HG03159 (cell line): Measurements from ENCODE around the gene SPAG9.
"Not testable (repeated sequence)": the region's sequence is repeated elsewhere in the genome, so short reads cannot be mapped to it uniquely, and the experiment has no call there.

Source experiments
- ATAC-seq: cut with Tn5 transposase; IDR thresholded peaks from one replicate; pipeline ENCODE4 v1.9.1; 2021; ENCODE audit warnings: mild to moderate bottlenecking, moderate library complexity; ENCODE audit not compliant: unreplicated experiment

SPAG9 gene

DNA sequence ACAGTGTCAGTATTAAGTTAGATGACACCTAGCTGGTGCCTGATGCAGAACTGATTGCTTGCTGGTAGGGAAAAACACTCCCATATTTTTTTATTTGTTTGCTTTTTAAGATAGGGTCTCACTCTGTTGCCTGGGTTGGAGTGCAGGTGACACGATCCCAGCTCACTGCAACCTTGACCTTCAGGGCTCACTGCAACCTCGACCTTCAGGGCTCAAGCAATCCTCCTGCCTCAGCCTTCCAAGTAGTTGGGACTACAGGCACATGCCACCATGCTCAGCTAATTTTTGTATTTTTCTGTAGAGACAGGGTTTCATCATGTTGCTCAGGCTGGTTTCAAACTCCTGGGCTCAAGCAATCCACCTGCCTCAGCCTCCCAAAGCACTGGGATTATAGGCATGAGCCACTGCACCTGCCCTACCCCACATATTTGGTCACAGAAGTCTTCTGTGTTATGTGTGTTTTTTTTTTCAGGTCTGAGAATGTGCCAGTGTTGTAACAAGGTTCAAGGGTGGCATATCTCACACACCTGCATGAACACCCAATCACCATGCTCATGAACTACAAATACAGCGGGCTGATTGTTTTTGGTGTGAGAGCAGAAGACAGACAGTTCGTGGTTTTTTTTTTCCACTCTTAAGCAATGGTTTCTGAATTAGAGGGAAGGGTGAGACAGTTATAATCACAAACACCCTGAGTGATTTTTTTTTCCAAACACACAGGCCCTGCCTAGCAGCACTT lies 22.8 kb downstream of the SPAG9 start:
- no peak for ATAC-seq

DNA sequence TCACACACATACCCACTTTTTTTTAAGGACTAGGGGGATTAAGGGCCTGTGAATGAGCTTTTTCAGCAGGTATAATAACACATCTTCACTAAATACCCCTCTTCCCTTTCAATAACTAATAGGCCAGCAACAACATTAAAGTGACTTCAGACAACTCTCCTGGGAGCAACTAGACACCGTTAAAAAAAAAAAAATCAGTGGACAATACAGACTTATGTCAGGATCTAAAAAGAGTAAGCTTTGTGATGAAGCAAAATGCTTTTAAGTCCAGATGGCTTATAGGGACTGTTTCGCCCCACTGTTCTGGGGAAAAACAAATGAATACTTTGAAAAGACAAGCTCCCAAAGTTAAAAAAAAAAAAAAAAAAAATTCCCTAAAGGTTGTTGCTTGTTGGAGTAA lies 29.0 kb downstream of the SPAG9 start:
- ATAC-seq: no peak

DNA sequence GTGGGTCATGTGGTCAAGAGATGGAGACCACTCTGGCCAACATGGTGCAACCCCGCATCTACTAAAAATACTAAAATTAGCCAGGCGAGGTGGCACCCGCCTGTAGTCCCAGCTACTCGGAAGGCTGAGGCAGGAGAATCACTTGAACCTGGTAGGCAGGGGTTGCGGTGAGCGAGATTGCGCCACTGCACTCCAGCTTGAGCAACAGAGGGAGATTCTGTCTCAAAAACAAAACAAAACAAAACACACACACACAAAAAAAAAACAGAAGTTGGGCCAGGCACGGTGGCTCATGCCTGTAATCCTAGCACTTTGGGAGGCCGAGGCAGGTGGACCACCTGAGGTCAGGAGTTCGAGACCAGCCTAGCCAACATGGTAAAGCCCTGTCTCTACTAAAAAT lies 31.8 kb downstream of the SPAG9 start:
- not testable (repeated sequence) for ATAC-seq

DNA sequence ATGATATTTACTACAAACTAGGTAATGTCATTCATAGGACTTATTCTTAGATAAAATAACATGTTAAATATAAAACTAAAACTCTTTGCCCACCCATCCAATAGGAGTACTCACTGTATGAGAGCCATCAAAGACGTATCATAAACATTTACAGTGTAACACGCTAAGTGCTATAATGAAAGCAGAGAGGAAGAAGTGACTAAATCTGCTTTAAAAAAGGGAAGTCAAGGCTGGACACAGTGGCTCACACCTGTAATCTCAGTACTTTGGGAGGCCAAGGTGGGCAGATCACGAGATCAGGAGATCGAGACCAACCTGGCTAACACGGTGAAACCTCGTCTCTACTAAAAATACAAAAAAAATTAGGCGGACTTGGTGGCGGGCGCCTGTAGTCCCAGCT lies 32.4 kb downstream of the SPAG9 start:
- ATAC-seq: no peak

GRCh38 chr17:51087072-51087757 lies 33.5 kb downstream of the SPAG9 start:
- no peak for ATAC-seq

DNA sequence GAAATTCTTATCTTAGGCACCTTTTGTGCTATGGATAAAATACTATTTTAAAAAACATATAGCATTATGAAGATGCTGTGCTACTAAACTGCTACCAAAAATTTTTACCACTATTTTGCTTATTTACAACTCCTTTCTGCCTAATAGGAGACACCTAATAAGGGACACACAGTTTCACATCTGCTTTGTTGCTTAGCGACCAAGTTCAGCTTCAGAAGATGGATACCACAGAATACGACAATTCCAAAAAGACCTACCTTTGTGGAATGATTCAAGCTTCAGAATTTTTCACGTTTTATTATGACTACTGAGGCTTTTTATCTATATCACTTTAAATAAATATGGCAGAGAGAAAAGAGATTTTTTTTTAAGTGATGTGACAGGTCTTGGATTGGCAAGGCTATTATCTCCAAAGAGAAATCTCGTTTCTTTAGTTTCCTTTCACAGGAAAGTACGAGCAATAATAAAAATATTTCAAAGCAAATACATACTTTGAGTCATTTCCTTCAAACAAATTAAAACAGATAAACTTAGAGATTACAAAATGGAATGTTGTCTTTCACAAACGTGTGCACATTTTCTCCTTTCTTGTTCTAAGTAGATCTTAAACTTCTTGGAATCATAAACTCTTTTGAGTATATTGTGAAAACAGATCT lies 35.4 kb downstream of the SPAG9 start:
- ATAC-seq: no peak

- ATAC-seq: no peak
Measured at GRCh38 chr17:51083981-51084380, 36.7 kb downstream of the SPAG9 start.

DNA sequence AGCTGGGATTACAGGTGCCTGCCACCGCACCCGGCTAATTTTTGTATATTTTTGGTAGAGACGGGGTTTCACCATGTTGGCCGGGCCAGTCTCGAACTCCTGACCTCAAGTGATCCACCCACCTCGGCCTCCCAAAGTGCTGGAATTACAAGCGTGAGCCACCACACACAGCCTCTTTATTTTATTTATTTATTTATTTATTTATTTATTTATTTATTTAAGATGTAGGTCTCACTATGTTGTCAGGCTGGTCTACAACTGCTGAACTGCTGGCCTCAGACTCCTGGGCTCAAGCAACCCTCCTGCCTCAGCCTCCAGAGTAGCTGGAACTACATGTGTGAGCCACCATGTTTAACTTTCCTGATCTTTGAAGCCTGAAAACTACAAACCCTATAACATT lies 37.3 kb downstream of the SPAG9 start:
- not testable (repeated sequence) for ATAC-seq

GRCh38 chr17:51079049-51079448 lies 41.6 kb downstream of the SPAG9 start:
- ATAC-seq: no peak

- no peak for ATAC-seq
Measured at GRCh38 chr17:51078009-51078592, 42.6 kb downstream of the SPAG9 start.

- no peak for ATAC-seq
Measured at GRCh38 chr17:51076821-51077220, 43.8 kb downstream of the SPAG9 start.

- ATAC-seq: no peak
Measured at GRCh38 chr17:51071556-51071955, 49.1 kb downstream of the SPAG9 start.

DNA sequence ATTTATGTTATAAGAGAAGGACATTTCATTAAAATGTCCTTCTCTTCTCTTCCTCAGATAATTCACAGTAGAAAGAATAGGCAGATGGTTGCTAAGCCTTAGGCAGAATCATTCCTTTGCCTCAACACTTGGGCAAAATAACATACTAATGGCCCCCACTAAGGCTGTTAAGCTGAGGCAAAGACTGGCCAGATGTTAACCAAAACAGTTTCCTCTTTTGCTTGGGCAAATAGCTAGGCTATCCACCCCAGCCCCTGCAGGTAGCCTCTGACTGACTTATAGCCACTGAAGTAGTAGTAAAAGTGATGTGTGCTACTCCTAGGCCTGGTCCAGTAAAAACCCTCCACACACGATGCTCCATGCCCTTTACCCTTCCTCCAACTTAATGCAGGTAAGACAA lies 55.2 kb downstream of the SPAG9 start:
- no peak for ATAC-seq

GRCh38 chr17:51064061-51064735 lies 56.5 kb downstream of the SPAG9 start:
- no peak for ATAC-seq

DNA sequence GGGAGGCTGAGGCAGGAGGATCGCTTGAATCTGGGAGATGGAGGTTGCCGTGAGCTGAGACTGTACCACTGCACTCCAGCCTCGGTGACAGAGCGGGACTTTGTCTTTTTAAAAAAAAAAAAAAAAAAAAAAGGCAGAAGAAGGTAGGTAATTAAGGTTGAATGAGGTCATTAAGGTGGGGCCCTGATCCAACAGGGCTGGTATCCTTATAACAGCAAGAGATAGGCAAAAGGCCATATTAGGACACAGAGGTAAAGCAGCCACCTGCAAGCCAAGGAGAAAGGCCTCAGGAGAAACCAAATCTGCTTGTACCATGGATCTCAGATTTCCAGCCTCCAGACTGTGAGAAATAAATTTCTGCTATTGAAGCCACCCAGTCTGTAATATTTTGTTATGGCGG lies 60.3 kb downstream of the SPAG9 start:
- ATAC-seq: no peak

- no peak for ATAC-seq
Measured at GRCh38 chr17:51059781-51060180, 60.9 kb downstream of the SPAG9 start.

GRCh38 chr17:51057534-51057933 lies 63.1 kb downstream of the SPAG9 start:
- ATAC-seq: no peak

- no peak for ATAC-seq
Measured at GRCh38 chr17:51056813-51057510, 63.7 kb downstream of the SPAG9 start.

DNA sequence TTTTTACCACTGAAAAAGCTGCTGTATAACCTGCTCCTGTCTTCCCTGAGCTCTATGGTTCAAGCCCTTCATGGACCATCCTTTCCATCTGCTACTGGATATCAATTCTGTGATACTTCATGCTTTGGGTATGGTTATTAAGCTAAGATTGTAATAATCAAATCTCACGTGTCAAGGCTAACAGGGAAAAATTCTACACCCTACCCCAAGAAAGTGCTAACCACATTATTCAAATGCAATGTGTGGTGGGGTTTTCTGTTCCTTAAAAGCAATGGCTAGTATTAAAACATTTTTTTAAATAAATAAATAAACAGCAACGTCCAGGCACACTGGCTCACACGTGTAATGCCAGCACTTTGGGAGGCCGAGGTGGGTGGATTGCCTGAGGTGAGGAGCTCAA lies 65.9 kb downstream of the SPAG9 start:
- ATAC-seq: no peak

GRCh38 chr17:51052235-51052634 lies 68.4 kb downstream of the SPAG9 start:
- no peak for ATAC-seq
